BE2C (cell line): ENCODE results near the gene KRT34.

Experiments used
- DNase-seq: peaks from one replicate; pipeline ENCODE4 v3.0.0-alpha.2; 2020
- H3K27me3 ChIP-seq: fragments of 250-450 bp; sonication (Bioruptor Pico); 2 replicates; pipeline ENCODE4 v1.5.1; 2020; ENCODE audit warnings: mild to moderate bottlenecking
- H3K36me3 ChIP-seq: fragments of 250-450 bp; sonication (Bioruptor Pico); 2 replicates; pipeline ENCODE4 v1.5.1; 2020; ENCODE audit warnings: mild to moderate bottlenecking
- H3K4me1 ChIP-seq: fragments of 250-450 bp; sonication (Bioruptor Pico); 2 replicates; pipeline ENCODE4 v1.5.1; 2020
- H3K4me3 ChIP-seq: 2 replicates; pipeline ENCODE4 v1.5.1; 2011; ENCODE audit warnings: low read depth, low read length
- H3K9me3 ChIP-seq: fragments of 250-450 bp; sonication (Bioruptor Pico); 2 replicates; pipeline ENCODE4 v1.5.1; 2020
- TF ChIP-seq, protein P1 (sequence below): IDR thresholded peaks from 2 replicates; pipeline ENCODE4 v1.5.1; 2012; ENCODE audit warnings: mild to moderate bottlenecking, low read depth, low read length

KRT34 gene

DNA sequence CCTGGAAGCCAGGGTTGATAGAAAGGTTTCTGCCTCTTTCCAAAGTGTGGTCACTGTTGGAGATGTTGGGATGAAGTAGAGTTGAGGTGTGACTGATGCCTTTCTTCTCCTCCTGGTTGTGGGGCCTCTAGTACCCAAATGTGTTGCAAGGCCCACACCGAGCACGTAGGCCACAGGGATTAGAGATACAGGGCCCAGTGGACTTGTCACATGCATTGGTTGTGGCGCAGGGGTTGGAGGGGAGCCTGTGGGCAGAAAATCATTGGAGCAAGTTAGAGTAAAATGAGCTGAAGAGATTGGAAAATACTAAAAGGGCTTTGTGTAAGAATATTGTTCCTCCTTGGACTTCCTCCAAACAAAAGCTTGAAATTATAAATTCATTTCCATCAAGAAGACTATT, 36.1 kb downstream of the KRT34 start:
- H3K9me3 ChIP-seq: no peaks in the 10 kb centered on the region
- no peak overlapping the region for H3K4me3 ChIP-seq
- H3K4me1 ChIP-seq: no peaks in the 10 kb centered on the region
- TF ChIP-seq, protein P1, sequence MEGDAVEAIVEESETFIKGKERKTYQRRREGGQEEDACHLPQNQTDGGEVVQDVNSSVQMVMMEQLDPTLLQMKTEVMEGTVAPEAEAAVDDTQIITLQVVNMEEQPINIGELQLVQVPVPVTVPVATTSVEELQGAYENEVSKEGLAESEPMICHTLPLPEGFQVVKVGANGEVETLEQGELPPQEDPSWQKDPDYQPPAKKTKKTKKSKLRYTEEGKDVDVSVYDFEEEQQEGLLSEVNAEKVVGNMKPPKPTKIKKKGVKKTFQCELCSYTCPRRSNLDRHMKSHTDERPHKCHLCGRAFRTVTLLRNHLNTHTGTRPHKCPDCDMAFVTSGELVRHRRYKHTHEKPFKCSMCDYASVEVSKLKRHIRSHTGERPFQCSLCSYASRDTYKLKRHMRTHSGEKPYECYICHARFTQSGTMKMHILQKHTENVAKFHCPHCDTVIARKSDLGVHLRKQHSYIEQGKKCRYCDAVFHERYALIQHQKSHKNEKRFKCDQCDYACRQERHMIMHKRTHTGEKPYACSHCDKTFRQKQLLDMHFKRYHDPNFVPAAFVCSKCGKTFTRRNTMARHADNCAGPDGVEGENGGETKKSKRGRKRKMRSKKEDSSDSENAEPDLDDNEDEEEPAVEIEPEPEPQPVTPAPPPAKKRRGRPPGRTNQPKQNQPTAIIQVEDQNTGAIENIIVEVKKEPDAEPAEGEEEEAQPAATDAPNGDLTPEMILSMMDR: no peak
- H3K27me3 ChIP-seq: peaks cover 3% of the 10 kb centered on the region; the same call in 1 of the 2 replicates
- no peak for DNase-seq
- H3K36me3 ChIP-seq: no peaks in the 10 kb centered on the region

DNA sequence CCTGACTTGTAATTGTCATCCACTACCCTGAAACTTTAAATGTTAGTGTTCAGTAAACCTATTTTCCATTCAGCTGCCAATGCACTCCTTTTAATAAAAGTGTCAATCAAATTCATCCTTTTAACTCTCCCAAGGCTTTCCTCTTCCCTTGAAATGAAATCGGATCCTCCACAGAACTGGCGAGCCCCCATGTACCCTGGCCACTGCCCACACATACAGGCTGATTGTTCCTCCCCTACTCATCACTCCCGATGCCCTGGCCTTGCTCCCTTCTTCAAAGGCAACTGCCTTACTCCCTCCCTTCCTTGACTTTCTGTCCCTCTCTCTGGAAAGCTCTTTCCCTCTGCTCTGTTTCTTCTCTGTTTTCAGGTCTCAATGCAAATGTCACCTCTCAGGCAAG, 39.1 kb downstream of the KRT34 start:
- TF ChIP-seq, protein P1: no peak

DNA sequence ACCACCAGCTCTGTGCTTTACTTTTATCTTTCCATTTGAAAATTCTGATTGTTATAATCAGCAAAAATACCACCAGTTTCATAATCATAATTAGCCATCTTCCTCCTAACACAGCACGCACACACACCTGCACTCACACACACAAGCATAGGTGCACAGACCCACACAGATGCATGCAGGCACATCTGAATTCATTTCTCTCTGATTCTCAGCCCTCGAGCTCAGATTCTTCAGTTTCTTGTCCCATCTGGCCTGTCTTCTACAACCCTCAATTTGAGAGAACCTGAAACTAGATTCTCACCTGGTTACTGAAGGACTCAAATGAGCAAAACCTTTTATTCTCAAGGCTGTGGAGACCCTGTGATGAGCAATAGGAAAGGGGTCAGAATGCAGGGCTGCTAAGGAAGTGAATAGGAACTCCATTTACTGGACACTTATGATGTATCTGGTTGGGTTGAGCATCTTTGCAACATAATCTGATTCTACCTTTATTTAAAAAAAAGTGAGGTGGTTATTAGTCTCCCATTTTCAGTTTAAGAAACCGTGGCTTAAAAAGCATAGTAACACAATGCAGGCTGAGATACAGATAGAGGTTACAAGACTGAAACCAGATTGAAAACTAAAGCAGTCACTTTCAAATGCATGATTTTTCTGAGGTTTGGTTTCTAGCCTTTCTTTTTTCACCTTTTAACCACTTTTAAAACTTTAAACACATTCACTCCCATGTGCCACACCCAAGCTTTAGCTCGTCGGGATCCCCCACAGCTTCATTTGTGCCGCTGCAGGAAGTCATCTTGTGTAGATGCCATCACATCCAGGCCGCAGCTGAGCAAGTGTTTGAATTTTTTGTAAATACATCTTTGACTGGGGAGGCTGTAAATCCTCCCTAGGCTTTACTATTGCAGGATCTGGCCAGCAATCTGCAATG, 40.9 kb downstream of the KRT34 start:
- Histone ChIP-seq H3K9me3 (no peaks in the 10 kb centered on the region), H3K36me3 (no peaks in the 10 kb centered on the region), H3K27me3 (peaks cover 12% of the 10 kb centered on the region), H3K4me1 (no peaks in the 10 kb centered on the region), H3K4me3 (no peak overlapping the region)
- no peak for DNase-seq
- TF ChIP-seq, protein P1: no peak

More for the DNA sequence above, 39.1 kb downstream of the KRT34 start:
- no peaks in the 10 kb centered on the region for H3K4me1 ChIP-seq
- DNase-seq: no peak
- H3K9me3 ChIP-seq: no peaks in the 10 kb centered on the region
- H3K27me3 ChIP-seq: peaks cover 12% of the 10 kb centered on the region
- H3K4me3 ChIP-seq: no peak overlapping the region
- H3K36me3 ChIP-seq: no peaks in the 10 kb centered on the region

DNA sequence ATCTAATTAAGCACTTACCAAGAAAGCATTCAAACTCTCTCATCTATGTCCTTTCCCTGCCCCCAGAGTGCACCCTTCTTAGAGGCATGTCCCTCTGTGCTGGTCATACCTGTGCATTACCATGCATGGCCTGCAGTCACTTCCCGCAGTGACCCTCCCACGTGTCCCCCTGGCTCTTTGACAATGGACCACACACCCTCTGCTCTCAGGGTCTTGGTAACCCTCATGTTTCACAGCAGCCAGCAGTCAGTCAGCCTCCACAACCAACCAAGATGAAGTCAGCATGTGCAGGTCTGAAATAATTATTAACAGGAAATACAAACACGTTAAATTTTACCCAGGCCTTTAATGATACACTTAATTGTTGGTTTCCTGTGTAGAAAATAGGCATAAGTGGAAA, 41.6 kb downstream of the KRT34 start:
- TF ChIP-seq, protein P1: no peak
- Histone ChIP-seq H3K27me3 (peaks cover 12% of the 10 kb centered on the region), H3K4me1 (no peaks in the 10 kb centered on the region), H3K9me3 (no peaks in the 10 kb centered on the region), H3K36me3 (no peaks in the 10 kb centered on the region), H3K4me3 (no peak overlapping the region)
- no peak for DNase-seq

DNA sequence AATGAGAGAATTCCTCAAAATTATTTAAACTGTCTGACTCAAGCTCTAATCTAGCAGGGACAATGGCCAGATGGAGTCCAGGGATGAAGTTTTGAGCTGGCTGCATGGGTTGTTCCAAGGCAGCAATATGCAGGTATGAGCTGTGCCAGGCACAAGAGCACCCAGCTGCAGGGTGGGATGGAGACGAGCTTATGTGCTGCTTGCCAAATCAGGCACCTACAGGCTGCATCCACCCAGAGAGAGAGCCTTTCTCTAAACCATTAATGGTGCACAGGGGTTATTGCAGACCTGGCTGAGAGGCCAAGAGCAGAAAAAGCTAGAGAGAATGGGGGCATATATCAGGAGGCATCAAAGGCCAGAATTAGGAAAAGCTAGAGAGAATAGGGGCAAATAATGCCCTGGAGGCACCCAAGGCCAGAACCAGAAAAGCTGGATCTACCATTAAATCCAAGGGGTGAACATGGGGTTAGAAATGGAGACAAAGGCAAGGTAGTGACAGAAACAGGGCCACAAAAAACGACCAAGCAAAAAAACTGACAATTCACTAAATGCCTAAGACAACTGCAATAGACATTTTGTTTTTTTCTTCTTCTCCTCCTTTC, 42.4 kb downstream of the KRT34 start:
- Histone ChIP-seq H3K36me3 (no peaks in the 10 kb centered on the region), H3K4me1 (no peaks in the 10 kb centered on the region), H3K27me3 (peaks cover 12% of the 10 kb centered on the region), H3K9me3 (no peaks in the 10 kb centered on the region), H3K4me3 (no peak overlapping the region)
- no peak for DNase-seq
- TF ChIP-seq, protein P1: no peak

DNA sequence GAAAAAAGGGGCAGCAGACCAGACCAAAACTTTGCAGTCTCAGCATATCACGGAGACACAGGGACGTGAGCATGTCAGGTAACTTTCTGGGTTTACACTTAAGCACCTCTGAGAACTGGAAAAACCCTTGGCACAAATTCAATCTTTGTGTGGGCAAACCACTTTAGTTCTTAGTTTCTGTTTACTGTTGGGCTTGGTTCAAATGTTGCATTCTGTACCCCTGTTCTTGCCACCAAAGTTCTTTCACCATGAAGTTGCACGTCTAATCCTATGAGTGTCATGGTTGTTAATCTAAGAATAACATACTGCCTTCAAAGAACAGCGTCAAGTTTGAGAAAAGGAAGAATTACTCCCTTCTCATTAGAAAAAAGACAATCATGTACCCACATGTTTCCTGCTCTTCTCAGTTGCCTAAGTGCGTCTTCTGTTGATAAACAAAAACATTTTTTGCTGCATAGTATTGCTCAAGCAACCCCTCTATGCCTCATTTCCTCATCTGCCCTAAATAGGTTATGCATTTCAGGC, 43.1 kb downstream of the KRT34 start:
- DNase-seq: no peak
- H3K27me3 ChIP-seq: peaks cover 12% of the 10 kb centered on the region
- TF ChIP-seq, protein P1: no peak

More for the DNA sequence above, 43.1 kb downstream of the KRT34 start:
- H3K4me1 ChIP-seq: no peaks in the 10 kb centered on the region
- no peak overlapping the region for H3K4me3 ChIP-seq
- H3K36me3 ChIP-seq: no peaks in the 10 kb centered on the region
- no peaks in the 10 kb centered on the region for H3K9me3 ChIP-seq
